SIG-M5 treated with dmso at 0.1 percent for 504 hours (cell line): ENCODE results near the gene CCT8L2.
"Not testable (repeated sequence)": the region's sequence is repeated elsewhere in the genome, so short reads cannot be mapped to it uniquely, and the experiment has no call there.

Source experiments
- DNase-seq: peaks from one replicate; lab custom pipeline; 2025; ENCODE audit not compliant: unreplicated experiment; lab: John Stamatoyannopoulos, UW

CCT8L2 gene

GRCh38 chr22:16559996-16560395 is 32.6 kb downstream of the CCT8L2 start:
- not testable (repeated sequence) for DNase-seq

- no peak for DNase-seq
Measured at GRCh38 chr22:16559056-16559955, 33.3 kb downstream of the CCT8L2 start.

GRCh38 chr22:16558376-16558945 is 34.1 kb downstream of the CCT8L2 start:
- not testable (repeated sequence) for DNase-seq

- not testable (repeated sequence) for DNase-seq
Measured at GRCh38 chr22:16557511-16557910, 35.1 kb downstream of the CCT8L2 start.

GRCh38 chr22:16555077-16555994 is 37.3 kb downstream of the CCT8L2 start:
- DNase-seq: not testable (repeated sequence)

- DNase-seq: not testable (repeated sequence)
Measured at GRCh38 chr22:16543310-16543709, 49.3 kb downstream of the CCT8L2 start.
